Gastrocnemius medialis (tissue), 4 donors: ENCODE measurements around the gene ANKRD33B.

Experiments
- POLR2A ChIP-seq, 2 donors: fragments of 450-650 bp; IDR thresholded peaks; one replicate each; pipeline ENCODE4 v1.6.1; 2017; ENCODE audit warnings: antibody characterized with exemption in 2 of 2, mild to moderate bottlenecking in 2 of 2, moderate library complexity in 2 of 2
- TF ChIP-seq, protein P1 (sequence below), 5 experiments: fragments of 450-650 bp in 3 of 5; fragments of 200-600 bp in 2 of 5; sonication (generic) in 2 of 5; IDR thresholded peaks in 4 of 5; conservative IDR thresholded peaks in 1 of 5; 1 replicate in 4 of 5; 2 replicates in 1 of 5; pipeline ENCODE4 v1.5.1; 2016 to 2019; ENCODE audit warnings: antibody characterized with exemption in 5 of 5, mild to moderate bottlenecking in 3 of 5, moderate library complexity in 3 of 5

- TF ChIP-seq, protein P1, sequence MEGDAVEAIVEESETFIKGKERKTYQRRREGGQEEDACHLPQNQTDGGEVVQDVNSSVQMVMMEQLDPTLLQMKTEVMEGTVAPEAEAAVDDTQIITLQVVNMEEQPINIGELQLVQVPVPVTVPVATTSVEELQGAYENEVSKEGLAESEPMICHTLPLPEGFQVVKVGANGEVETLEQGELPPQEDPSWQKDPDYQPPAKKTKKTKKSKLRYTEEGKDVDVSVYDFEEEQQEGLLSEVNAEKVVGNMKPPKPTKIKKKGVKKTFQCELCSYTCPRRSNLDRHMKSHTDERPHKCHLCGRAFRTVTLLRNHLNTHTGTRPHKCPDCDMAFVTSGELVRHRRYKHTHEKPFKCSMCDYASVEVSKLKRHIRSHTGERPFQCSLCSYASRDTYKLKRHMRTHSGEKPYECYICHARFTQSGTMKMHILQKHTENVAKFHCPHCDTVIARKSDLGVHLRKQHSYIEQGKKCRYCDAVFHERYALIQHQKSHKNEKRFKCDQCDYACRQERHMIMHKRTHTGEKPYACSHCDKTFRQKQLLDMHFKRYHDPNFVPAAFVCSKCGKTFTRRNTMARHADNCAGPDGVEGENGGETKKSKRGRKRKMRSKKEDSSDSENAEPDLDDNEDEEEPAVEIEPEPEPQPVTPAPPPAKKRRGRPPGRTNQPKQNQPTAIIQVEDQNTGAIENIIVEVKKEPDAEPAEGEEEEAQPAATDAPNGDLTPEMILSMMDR (IDR thresholded peaks at IDR 0.05 in 4 of 5, conservative IDR thresholded peaks at IDR 0.05 in 1 of 5), result no peak
- no peak for TF ChIP-seq POLR2A (IDR thresholded peaks at IDR 0.05)
These were observed 109.1 kb downstream of the ANKRD33B start for GRCh38 chr5:10673017-10673389.
